Spleen (tissue), 11 donors: Measurements from ENCODE around the gene GPHN. TPM values are rescaled to one million over a fixed set of nuclear protein-coding genes. Genes with fewer than 3 reads are reported as not detected.

Source experiments
- DNase-seq: peaks from one replicate; pipeline ENCODE4 v3.0.0-alpha.2; 2020
- H3K27ac ChIP-seq, 8 donors: fragments of 200-600 bp; sonication (generic) in 7 of 8; 1 replicate in 4 of 8; 2 replicates in 4 of 8; pipeline versions ENCODE4 v1.5.0 to v1.8.0; 2016 to 2021; ENCODE audit warnings: inconsistent platforms in 4 of 8, mild to moderate bottlenecking in 4 of 8, moderate library complexity in 1 of 8
- H3K27me3 ChIP-seq, 7 donors: fragments of 200-600 bp; sonication (generic) in 6 of 7; replicated peaks in 1 of 7; 1 replicate in 4 of 7; 2 replicates in 3 of 7; pipeline versions ENCODE4 v1.5.0 to v1.8.0; 2016 to 2021; ENCODE audit warnings: inconsistent platforms in 3 of 7, mild to moderate bottlenecking in 1 of 7
- H3K36me3 ChIP-seq, 6 donors: fragments of 200-600 bp; sonication (generic) in 5 of 6; 1 replicate in 4 of 6; 2 replicates in 2 of 6; pipeline versions ENCODE4 v1.5.0 to v1.8.0; 2016 to 2021; ENCODE audit warnings: inconsistent platforms in 2 of 6
- H3K4me1 ChIP-seq, 6 donors: fragments of 200-600 bp; sonication (generic) in 5 of 6; 1 replicate in 3 of 6; 2 replicates in 3 of 6; pipeline versions ENCODE4 v1.5.0 to v1.8.0; 2016 to 2021; ENCODE audit warnings: inconsistent platforms in 3 of 6
- H3K4me3 ChIP-seq, 8 donors: fragments of 200-600 bp; sonication (generic) in 7 of 8; 1 replicate in 4 of 8; 2 replicates in 4 of 8; pipeline versions ENCODE4 v1.5.0 to v1.8.0; 2016 to 2021; ENCODE audit warnings: inconsistent platforms in 4 of 8, mild to moderate bottlenecking in 4 of 8, moderate library complexity in 2 of 8
- H3K9me3 ChIP-seq, 8 donors: fragments of 200-600 bp; sonication (generic) in 7 of 8; 1 replicate in 4 of 8; 2 replicates in 4 of 8; pipeline versions ENCODE4 v1.5.0 to v1.8.0; 2016 to 2021; ENCODE audit warnings: inconsistent platforms in 4 of 8
- POLR2A ChIP-seq, 3 donors: fragments of 450-650 bp; IDR thresholded peaks; one replicate each; pipeline ENCODE4 v1.5.1; 2017; ENCODE audit warnings: antibody characterized with exemption in 3 of 3, mild to moderate bottlenecking in 1 of 3
- POLR2AphosphoS5 ChIP-seq, 3 donors: sonication (generic); formaldehyde crosslinking; IDR thresholded peaks; one replicate each; pipeline ENCODE4 v1.5.1; 2017; ENCODE audit warnings: antibody characterized with exemption in 3 of 3
- WGBS, 5 donors: extraction: QIAGEN DNeasy Blood & Tissue Kit in 3 of 5; methylation state at CpG; one replicate each; pipeline versions ENCODE4 v1.1.5 to v1.1.7; 2013 to 2018; 5-methylcytosine and 5-hydroxymethylcytosine counted together
- intact Hi-C: fragments of 100-400 bp; cut with DNase I; formaldehyde crosslinking; loops from one replicate; pipeline ENCODE4 v1.15.0; 2023; ENCODE audit warnings: low total_unique reads
- polyA plus RNA-seq, 3 donors: library from polyadenylated mRNA; stranded (reverse); fragments of 200-250 nt; gene quantifications; one replicate each; pipeline ENCODE4 v1.2.1, GENCODE V29; 2013
- total RNA-seq, 7 donors: library from RNA; depleted of rRNA in 3 of 7; stranded (reverse); fragments of >200 nt in 3 of 7; fragmentation: NEBNext Ultra II Directional in 4 of 7; extraction: Animal tissue kit (Norgen Biotek cat#: 25700) in 4 of 7; gene quantifications; one replicate each; pipeline versions ENCODE4 v1.1.0 to v1.2.1, GENCODE V29; 2016 to 2021
- TF ChIP-seq, protein P1 (sequence below), 11 experiments: fragments of 200-600 bp in 7 of 11; fragments of 450-650 bp in 4 of 11; sonication (generic) in 4 of 11; IDR thresholded peaks in 8 of 11; conservative IDR thresholded peaks in 3 of 11; 1 replicate in 7 of 11; 2 replicates in 4 of 11; pipeline versions ENCODE4 v1.4.0 to v1.8.0; 2016 to 2021; ENCODE audit warnings: antibody characterized with exemption in 11 of 11, inconsistent platforms in 4 of 11, mild to moderate bottlenecking in 1 of 11
- donor health status: healthy with polysubstance abuse.
- donor health status: DM: no; HTN: no; CAD: no; lungs with moderate emphysema.
- donor health status: DM: no; HTN: no; CAD: no.
- donor health status: Bipolar disorder and iron deficiency.
- donor health status: healthy.
- donor health status: DM: no; HTN: no; CAD: no.
- donor health status: DM: yes; HTN: yes; CAD: no.

Gene GPHN
- total and polyA plus RNA-seq, 10 donors = 9.0 to 26.9 (median 15.7) TPM

DNA sequence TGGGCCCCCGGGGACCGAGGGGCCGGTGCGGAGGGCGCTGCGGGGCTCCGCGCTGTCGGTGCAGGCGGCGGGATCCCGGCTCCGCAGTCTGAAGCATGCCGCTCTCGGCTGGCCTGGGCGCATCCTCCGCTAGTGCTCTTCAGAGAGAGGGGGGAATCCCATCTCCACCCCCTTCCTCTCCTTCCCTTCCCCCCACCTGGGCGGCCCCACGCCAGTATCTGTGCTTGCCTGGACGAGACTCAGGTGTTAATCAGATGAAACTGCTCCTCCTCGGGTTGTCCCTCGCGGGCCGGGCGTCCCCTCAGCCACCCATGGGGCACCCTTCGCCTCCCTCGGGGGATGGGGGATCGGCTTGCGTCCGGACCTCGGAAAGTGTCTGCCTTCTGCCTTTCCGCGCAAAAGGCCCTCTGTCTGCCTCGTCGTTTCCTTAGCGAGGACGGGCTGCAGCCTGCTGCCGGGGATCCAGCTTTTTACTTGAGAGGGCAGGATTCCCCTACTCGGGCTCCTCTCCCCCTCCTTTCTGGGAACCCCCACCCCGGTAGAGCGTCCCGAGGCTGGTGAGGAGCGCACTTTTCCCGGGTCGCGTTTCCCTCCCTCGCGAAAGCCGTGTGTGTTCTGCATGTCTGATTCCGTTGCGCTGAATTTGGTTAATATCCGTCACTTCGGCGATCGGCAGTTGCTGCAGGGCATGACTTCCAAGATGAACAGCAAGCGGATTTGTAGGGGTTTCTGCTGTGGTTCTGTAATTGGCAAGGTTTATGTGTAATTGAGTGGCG lies 1.1 kb downstream of the GPHN start:
- intact Hi-C loops = no loop called here
- DNase-seq = peak; percentile 85
- H3K9me3 ChIP-seq = no peaks in the 10 kb centered on the region
- no peaks in the 10 kb centered on the region for H3K36me3 ChIP-seq
- WGBS, 5 donors = 1 to 4% (median 1%) methylated on average over 33 to 57 of the region's 57 CpGs
- H3K27ac ChIP-seq = peak overlapping the region; percentile 76 to 92 (median 86)
- TF ChIP-seq POLR2A (IDR thresholded peaks at IDR 0.05) (no peak), POLR2AphosphoS5 (IDR thresholded peaks at IDR 0.05) (peak in 2 of 3 donors; percentile 27 to 49)
- TF ChIP-seq, protein P1, sequence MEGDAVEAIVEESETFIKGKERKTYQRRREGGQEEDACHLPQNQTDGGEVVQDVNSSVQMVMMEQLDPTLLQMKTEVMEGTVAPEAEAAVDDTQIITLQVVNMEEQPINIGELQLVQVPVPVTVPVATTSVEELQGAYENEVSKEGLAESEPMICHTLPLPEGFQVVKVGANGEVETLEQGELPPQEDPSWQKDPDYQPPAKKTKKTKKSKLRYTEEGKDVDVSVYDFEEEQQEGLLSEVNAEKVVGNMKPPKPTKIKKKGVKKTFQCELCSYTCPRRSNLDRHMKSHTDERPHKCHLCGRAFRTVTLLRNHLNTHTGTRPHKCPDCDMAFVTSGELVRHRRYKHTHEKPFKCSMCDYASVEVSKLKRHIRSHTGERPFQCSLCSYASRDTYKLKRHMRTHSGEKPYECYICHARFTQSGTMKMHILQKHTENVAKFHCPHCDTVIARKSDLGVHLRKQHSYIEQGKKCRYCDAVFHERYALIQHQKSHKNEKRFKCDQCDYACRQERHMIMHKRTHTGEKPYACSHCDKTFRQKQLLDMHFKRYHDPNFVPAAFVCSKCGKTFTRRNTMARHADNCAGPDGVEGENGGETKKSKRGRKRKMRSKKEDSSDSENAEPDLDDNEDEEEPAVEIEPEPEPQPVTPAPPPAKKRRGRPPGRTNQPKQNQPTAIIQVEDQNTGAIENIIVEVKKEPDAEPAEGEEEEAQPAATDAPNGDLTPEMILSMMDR (IDR thresholded peaks at IDR 0.05 in 8 of 11, conservative IDR thresholded peaks at IDR 0.05 in 3 of 11) = no peak
- peak overlapping the region; percentile 77 to 99 (median 90) for H3K4me3 ChIP-seq
- peaks cover 8 to 60% (median 29%) of the 10 kb centered on the region in 6 donors for H3K4me1 ChIP-seq
- H3K27me3 ChIP-seq = peaks cover 0 to 11% (median 0%) of the 10 kb centered on the region in 7 donors

DNA sequence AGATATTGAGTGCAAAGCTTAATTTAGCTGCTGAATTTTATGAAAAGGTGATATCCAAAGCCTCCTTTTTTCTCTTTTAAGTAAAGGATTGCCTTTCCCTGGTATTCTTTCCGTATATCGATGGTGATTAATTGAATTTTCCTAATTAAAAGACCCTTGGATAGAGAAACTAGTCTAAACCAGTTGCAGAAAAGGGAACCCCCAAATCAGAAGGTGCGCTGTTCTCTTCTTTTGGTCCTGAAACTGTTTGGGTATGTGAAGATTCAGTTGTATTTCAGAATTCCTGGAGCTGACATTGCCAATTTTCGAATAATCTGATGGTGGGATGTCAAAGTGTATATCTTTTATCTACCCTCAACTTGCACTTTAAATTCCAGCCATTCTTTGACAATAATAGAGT lies 1.9 kb downstream of the GPHN start:
- H3K9me3 ChIP-seq = no peaks in the 10 kb centered on the region

DNA sequence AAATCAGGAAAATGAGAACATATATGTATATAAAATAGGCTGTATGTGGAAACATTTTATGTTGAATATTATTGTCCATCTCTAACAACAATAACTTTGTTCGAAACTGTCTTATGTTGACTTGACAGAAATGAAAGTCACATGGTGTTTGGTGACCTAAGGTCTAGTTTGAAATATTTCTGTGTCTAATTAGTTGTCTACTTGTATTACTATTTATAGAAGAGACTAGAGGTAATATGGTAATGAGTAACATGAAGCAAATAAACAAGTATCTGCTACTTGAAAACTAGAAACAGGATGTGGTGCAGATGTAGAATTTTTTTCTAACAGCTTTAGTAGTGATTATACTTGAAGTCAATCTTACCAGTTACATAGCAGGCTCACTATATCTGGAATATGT lies 3.9 kb downstream of the GPHN start:
- DNase-seq = no peak
- 88 to 100% (median 93%) methylated on average over 1 of the region's 1 CpG for WGBS, 5 donors
- TF ChIP-seq, protein P1 (IDR thresholded peaks at IDR 0.05 in 8 of 11, conservative IDR thresholded peaks at IDR 0.05 in 3 of 11) = no peak
- no peak for TF ChIP-seq POLR2AphosphoS5 (IDR thresholded peaks at IDR 0.05)
- TF ChIP-seq POLR2A (IDR thresholded peaks at IDR 0.05) = no peak
- Histone ChIP-seq H3K4me3 (no peak overlapping the region), H3K9me3 (no peaks in the 10 kb centered on the region), H3K36me3 (no peaks in the 10 kb centered on the region), H3K27me3 (peaks cover 0 to 11% (median 0%) of the 10 kb centered on the region in 7 donors), H3K27ac (no peak overlapping the region), H3K4me1 (peaks cover 8 to 62% (median 26%) of the 10 kb centered on the region in 6 donors)
- intact Hi-C loops = no loop called here

More for the DNA sequence above, 1.9 kb downstream of the GPHN start:
- Histone ChIP-seq H3K36me3 (no peaks in the 10 kb centered on the region), H3K27me3 (peaks cover 0 to 11% (median 0%) of the 10 kb centered on the region in 7 donors), H3K4me1 (peaks cover 8 to 68% (median 29%) of the 10 kb centered on the region in 6 donors), H3K4me3 (peak overlapping the region in 7 of 8 donors; percentile 77 to 99 (median 92)), H3K27ac (no peak overlapping the region)
- 52 to 63% (median 58%) methylated on average over 4 of the region's 4 CpGs for WGBS, 5 donors
- DNase-seq = no peak
- TF ChIP-seq POLR2AphosphoS5 (IDR thresholded peaks at IDR 0.05) = no peak
- TF ChIP-seq POLR2A (IDR thresholded peaks at IDR 0.05) = no peak
- TF ChIP-seq, protein P1 (IDR thresholded peaks at IDR 0.05 in 8 of 11, conservative IDR thresholded peaks at IDR 0.05 in 3 of 11) = no peak
- intact Hi-C loops = no loop called here

DNA sequence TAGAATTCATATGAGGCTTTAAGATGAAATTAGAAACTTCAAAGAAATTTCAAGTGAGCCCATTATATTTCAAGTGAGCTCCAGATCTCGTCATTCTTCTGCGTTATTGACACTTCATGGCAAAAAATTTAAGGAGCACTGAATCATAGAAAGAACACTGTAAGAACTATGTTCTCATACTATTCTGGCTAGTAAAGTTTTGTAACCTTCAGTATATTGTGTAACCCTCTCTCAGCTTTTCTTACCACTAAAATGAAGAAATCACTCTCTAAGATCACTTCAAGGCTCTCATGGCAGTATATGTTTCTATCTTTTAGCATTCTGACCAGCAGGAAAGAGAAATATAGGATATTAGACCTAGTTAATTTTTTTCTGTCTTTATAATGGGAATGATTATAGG lies 6.3 kb downstream of the GPHN start:
- no peak overlapping the region for H3K4me3 ChIP-seq
- H3K9me3 ChIP-seq = peaks cover 0 to 5% (median 0%) of the 10 kb centered on the region in 8 donors
- no peak for DNase-seq
- no peak overlapping the region for H3K27ac ChIP-seq
- no peaks in the 10 kb centered on the region for H3K36me3 ChIP-seq
- TF ChIP-seq POLR2AphosphoS5 (IDR thresholded peaks at IDR 0.05) (no peak), POLR2A (IDR thresholded peaks at IDR 0.05) (no peak)
- TF ChIP-seq, protein P1 (IDR thresholded peaks at IDR 0.05 in 8 of 11, conservative IDR thresholded peaks at IDR 0.05 in 3 of 11) = no peak
- H3K4me1 ChIP-seq = peaks cover 5 to 50% (median 16%) of the 10 kb centered on the region in 6 donors
- intact Hi-C loops = no loop called here
- WGBS, 5 donors = 42 to 90% (median 61%) methylated on average over 2 of the region's 2 CpGs
- peaks cover 0 to 3% (median 0%) of the 10 kb centered on the region in 7 donors for H3K27me3 ChIP-seq
